AG10803 (cell line): ENCODE data around the gene GSDMA.

ENCODE experiments used
- DNase-seq: peaks from one replicate; pipeline ENCODE4 v3.0.0; 2010; ENCODE audit warnings: low read depth
- H3K4me3 ChIP-seq: 2 replicates; pipeline ENCODE4 v1.5.1; 2011; ENCODE audit warnings: mild to moderate bottlenecking, low read length, control low read depth
- CTCF ChIP-seq: conservative IDR thresholded peaks from 2 replicates; pipeline ENCODE4 v1.5.1; 2011; ENCODE audit warnings: mild to moderate bottlenecking, low read length, control low read depth, inconsistent platforms

GSDMA gene

DNA sequence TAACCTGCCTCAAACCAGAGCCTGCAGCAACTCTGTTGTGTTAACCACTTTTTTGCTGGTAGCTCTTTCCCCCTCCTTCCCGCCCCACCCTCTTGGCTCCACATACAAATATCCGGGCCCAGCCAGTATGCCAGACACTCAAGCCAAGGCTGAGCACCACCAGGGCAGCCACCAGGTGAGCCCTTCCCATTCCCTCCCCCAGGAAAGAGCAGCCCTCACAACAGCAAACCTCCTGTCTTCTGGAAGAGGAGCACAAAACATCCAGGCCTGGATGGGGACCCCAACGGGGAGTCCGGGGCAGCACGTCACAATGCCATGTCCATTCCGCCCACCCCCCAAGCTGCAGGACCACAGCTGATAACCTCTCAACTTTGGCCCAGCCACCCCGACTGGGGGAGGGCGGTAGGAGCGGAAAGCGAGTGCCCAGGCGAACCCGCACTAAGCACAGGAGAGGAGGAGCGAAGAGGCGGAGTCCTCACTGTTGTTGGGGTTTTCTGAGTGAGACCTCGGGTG is 36.2 kb upstream of the GSDMA start:
- TF ChIP-seq CTCF = no peak
- peak overlapping the region; percentile 80 for H3K4me3 ChIP-seq
- DNase-seq = peak; percentile 29

GRCh38 chr17:39927101-39927928 is 35.5 kb upstream of the GSDMA start, which contains the start of the genes LRRC3C and ORMDL3:
Gene LRRC3C (plus strand): TSS chr17:39927732. CDS start chr17:39941524, 13,792 bp downstream.
Gene ORMDL3 (minus strand): TSS chr17:39927601. CDS start chr17:39924203, 3,398 bp downstream.
- TF ChIP-seq CTCF = no peak
- peak; percentile 90 for DNase-seq
- H3K4me3 ChIP-seq = peak within 1 kb of the TSS; percentile 80

DNA sequence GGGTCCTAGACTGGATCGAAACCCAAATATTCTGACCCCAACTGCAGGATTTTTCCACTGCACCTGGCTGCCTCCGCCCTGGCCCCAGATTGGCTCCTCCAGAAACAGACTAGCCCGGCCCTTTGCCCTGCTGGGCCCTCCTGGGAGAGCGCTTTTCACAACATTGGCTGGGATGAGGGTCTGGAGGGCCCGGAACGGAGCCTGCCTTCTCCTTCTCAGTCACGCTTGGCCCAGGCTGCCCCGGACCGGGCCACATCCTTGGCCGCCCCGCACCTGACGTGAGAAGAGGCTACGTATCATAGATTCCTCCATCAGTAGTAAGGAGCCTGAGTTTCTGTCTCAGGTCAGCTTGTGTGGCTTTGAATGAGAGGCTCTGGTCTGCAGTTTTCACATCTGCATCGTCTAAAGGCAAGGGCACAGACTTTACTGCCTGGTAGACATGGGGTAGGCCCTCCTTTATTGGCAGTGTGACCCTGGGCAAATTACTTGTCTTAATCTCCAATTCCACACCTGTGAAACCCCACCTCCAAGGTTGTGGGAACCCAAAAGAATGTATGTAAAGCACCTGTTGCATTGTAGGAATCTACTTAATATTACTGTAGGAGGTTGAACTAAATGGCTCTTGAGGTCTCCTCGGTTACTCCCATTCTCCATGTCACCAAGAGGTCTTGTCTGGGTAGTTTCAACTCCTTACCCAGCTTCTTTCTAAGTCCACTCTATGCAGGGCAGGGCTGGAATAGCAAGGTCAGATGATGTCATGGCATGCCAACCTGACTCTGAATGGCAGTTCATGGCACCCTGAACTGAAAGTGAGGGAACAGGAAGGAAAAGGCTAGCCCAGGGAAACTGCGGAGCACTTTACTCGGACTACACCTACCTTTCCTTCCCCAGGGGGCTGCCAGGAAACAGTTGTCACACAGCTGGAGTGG is 34.6 kb upstream of the GSDMA start:
- no peak for TF ChIP-seq CTCF
- H3K4me3 ChIP-seq = peak overlapping the region; percentile 57
- DNase-seq = no peak

- TF ChIP-seq CTCF = no peak
- no peak overlapping the region for H3K4me3 ChIP-seq
- peak; percentile 92 for DNase-seq
Measured at GRCh38 chr17:39928858-39929645, 33.8 kb upstream of the GSDMA start.

DNA sequence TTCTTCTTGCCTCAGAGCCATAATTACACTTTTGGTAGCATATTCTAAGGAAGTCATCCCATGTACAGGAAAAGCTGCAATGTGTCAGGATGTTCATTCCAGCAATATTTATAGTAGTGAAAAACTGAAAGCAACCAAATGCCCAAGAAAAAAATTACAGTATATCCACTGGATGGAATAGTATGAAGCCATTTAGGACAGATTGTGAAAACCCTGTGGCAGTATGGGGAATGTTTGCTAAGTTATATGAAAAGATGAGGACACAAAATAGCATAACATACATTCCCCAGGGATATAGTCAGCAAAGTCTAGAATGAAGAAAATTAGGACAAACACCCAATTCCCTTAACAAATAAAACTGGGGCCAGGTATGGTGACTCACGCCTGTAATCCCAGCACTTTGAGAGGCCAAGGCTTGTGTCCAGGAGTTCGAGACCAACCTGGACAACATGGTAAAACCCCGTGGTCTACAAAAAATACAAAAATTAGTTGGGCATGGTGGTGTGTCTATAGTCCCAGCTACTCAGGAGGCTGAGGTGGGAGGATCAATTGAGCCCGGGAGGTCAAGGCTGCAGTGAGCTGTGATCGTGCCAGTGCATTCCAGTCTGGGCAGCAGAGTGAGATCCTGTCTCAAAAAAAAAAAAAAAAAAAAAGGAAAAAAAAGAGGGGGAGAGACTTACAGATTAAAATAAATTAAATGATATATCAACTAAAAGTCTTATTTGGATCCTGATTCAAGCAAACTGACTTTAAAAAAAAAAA is 33.0 kb upstream of the GSDMA start:
- peak; percentile 92 for DNase-seq
- TF ChIP-seq CTCF = no peak
- no peak overlapping the region for H3K4me3 ChIP-seq

GRCh38 chr17:39933912-39934311 is 28.9 kb upstream of the GSDMA start:
- DNase-seq = no peak
- TF ChIP-seq CTCF = no peak

More at GRCh38 chr17:39933912-39934311, 28.9 kb upstream of the GSDMA start:
- H3K4me3 ChIP-seq = no peak overlapping the region
